ENCODE results near the gene ACVR2A.

DNA sequence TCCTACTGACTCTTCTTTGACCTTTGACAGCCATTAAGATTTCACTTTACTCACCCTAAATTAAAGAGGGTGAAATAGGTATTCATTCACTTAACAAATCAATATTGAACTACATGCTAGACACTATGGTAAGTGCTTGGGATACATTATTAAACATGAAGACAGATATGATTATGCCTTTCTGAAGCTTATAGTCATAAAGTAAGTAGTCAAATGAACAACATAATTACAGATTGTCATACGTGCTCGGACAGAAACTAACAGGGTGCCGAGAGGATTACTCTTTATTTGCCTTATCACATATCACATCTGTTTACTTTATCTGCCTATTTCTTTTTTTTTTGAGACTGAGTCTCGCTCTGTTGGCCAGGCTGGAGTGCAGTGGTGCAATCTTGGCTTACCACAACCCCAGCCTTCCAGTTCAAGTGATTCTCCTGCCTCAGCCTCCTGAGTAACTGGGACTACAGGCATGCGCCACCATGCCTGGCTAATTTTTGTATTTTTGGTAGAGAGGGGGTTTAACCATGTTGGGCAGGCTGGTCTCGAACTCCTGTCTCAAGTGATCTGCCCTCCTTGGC lies 9.8 kb downstream of the ACVR2A start:
- TF ChIP-seq KLF6 (CRISPR knock-in tag; IDR thresholded peaks at IDR 0.05; ENCODE audit: borderline replicate concordance) (no peak), SRF (CRISPR knock-in tag; IDR thresholded peaks at IDR 0.05) (no peak), NFE2 (IDR thresholded peaks at IDR 0.05; ENCODE audit: low read depth) (no peak), ELF2 (CRISPR knock-in tag; IDR thresholded peaks at IDR 0.05) (no peak), PHTF2 (CRISPR knock-in tag; IDR thresholded peaks at IDR 0.05) (no peak), TAF1 (IDR thresholded peaks at IDR 0.05; ENCODE audit: control insufficient read depth, extremely low read depth, insufficient read depth, low read length, severe bottlenecking) (no peak), NCOR1 (IDR thresholded peaks at IDR 0.05) (no peak), KAT7 (CRISPR knock-in tag; IDR thresholded peaks at IDR 0.05; ENCODE audit: borderline replicate concordance) (no peak), TAF9B (IDR thresholded peaks at IDR 0.05; ENCODE audit: partially characterized antibody) (no peak), CEBPB (tag; IDR thresholded peaks at IDR 0.05) (no peak), HDAC2 (IDR thresholded peaks at IDR 0.05) (no peak)
- TF ChIP-seq, protein P1, sequence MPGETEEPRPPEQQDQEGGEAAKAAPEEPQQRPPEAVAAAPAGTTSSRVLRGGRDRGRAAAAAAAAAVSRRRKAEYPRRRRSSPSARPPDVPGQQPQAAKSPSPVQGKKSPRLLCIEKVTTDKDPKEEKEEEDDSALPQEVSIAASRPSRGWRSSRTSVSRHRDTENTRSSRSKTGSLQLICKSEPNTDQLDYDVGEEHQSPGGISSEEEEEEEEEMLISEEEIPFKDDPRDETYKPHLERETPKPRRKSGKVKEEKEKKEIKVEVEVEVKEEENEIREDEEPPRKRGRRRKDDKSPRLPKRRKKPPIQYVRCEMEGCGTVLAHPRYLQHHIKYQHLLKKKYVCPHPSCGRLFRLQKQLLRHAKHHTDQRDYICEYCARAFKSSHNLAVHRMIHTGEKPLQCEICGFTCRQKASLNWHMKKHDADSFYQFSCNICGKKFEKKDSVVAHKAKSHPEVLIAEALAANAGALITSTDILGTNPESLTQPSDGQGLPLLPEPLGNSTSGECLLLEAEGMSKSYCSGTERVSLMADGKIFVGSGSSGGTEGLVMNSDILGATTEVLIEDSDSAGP (CRISPR knock-in tag; IDR thresholded peaks at IDR 0.05): no peak
- TF ChIP-seq, protein P2, sequence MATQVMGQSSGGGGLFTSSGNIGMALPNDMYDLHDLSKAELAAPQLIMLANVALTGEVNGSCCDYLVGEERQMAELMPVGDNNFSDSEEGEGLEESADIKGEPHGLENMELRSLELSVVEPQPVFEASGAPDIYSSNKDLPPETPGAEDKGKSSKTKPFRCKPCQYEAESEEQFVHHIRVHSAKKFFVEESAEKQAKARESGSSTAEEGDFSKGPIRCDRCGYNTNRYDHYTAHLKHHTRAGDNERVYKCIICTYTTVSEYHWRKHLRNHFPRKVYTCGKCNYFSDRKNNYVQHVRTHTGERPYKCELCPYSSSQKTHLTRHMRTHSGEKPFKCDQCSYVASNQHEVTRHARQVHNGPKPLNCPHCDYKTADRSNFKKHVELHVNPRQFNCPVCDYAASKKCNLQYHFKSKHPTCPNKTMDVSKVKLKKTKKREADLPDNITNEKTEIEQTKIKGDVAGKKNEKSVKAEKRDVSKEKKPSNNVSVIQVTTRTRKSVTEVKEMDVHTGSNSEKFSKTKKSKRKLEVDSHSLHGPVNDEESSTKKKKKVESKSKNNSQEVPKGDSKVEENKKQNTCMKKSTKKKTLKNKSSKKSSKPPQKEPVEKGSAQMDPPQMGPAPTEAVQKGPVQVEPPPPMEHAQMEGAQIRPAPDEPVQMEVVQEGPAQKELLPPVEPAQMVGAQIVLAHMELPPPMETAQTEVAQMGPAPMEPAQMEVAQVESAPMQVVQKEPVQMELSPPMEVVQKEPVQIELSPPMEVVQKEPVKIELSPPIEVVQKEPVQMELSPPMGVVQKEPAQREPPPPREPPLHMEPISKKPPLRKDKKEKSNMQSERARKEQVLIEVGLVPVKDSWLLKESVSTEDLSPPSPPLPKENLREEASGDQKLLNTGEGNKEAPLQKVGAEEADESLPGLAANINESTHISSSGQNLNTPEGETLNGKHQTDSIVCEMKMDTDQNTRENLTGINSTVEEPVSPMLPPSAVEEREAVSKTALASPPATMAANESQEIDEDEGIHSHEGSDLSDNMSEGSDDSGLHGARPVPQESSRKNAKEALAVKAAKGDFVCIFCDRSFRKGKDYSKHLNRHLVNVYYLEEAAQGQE (IDR thresholded peaks at IDR 0.05; ENCODE audit: borderline replicate concordance): no peak
- TF ChIP-seq, protein P2 (CRISPR knock-in tag; IDR thresholded peaks at IDR 0.05; ENCODE audit: low read depth): no peak
- TF ChIP-seq, protein P3, sequence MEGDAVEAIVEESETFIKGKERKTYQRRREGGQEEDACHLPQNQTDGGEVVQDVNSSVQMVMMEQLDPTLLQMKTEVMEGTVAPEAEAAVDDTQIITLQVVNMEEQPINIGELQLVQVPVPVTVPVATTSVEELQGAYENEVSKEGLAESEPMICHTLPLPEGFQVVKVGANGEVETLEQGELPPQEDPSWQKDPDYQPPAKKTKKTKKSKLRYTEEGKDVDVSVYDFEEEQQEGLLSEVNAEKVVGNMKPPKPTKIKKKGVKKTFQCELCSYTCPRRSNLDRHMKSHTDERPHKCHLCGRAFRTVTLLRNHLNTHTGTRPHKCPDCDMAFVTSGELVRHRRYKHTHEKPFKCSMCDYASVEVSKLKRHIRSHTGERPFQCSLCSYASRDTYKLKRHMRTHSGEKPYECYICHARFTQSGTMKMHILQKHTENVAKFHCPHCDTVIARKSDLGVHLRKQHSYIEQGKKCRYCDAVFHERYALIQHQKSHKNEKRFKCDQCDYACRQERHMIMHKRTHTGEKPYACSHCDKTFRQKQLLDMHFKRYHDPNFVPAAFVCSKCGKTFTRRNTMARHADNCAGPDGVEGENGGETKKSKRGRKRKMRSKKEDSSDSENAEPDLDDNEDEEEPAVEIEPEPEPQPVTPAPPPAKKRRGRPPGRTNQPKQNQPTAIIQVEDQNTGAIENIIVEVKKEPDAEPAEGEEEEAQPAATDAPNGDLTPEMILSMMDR (IDR thresholded peaks at IDR 0.05 in 2 of 3, conservative IDR thresholded peaks at IDR 0.05 in 1 of 3; ENCODE audit: insufficient read depth in 2 of 3, low read depth in 1 of 3, low read length in 3 of 3): no peak
